Omental fat pad (tissue), 4 donors: ENCODE results near the gene ADGRF1. TPM values are rescaled to one million over a fixed set of nuclear protein-coding genes. Genes with fewer than 3 reads are reported as not detected.

Experiments used
- ATAC-seq: fragments of 150-250 bp; one replicate; pipeline ENCODE4 v1.9.1; 2016; ENCODE audit warnings: mild to moderate bottlenecking, moderate library complexity; ENCODE audit not compliant: low FRiP score
- DNase-seq: peaks from one replicate; pipeline ENCODE4 v3.0.0-alpha.2; 2019; ENCODE audit warnings: low spot score
- total RNA-seq, 4 donors: library from RNA; depleted of rRNA; stranded (reverse); fragments of >200 nt; gene quantifications; one replicate each; pipeline ENCODE4 v1.1.0, GENCODE V29; 2016
- TF ChIP-seq, protein P1 (sequence below), 3 donors: fragments of 450-650 bp; IDR thresholded peaks; one replicate each; pipeline ENCODE4 v1.5.1; 2016 to 2017; ENCODE audit warnings: antibody characterized with exemption in 3 of 3, mild to moderate bottlenecking in 3 of 3, moderate library complexity in 2 of 3

Gene ADGRF1
- total RNA-seq, 4 donors from 2014 or later: not detected

DNA sequence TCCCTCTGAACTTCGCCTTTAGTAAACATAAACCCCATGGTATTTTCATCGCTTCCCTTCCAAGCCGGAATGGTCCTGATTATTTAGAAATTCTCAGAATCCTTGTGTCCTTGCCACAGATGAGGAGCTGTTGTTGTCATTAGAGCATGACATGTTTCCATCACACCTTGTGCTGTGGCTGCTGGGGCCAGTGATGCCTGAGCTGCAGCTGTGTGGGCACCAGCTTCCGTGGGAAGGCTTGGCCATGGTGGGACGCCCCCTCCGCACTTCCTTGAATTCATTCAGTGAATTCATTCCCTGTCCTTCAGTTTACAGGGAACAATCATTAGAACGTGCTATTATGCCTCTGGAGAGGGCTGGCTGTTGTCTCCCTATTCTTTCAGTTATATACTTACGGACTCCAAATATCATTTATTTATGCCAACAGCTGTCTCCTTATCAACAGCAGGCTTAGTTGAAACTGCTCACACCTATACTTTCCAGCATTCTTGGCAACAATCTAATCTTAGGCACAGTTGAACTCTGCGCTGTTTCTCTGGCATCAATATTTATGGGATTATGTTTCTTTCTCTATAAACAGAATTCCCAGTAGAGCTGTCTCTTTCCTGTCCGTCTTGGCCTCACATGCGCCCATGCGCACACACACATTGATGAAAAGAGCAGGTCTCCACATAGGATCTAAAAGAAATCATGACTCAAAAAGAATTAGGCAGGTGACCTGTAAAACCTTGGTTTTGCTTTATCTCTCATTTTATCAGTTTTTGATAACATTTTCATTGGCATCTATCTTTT, 9.0 kb downstream of the ADGRF1 start:
- DNase-seq: no peak
- ATAC-seq: no peak
- TF ChIP-seq, protein P1, sequence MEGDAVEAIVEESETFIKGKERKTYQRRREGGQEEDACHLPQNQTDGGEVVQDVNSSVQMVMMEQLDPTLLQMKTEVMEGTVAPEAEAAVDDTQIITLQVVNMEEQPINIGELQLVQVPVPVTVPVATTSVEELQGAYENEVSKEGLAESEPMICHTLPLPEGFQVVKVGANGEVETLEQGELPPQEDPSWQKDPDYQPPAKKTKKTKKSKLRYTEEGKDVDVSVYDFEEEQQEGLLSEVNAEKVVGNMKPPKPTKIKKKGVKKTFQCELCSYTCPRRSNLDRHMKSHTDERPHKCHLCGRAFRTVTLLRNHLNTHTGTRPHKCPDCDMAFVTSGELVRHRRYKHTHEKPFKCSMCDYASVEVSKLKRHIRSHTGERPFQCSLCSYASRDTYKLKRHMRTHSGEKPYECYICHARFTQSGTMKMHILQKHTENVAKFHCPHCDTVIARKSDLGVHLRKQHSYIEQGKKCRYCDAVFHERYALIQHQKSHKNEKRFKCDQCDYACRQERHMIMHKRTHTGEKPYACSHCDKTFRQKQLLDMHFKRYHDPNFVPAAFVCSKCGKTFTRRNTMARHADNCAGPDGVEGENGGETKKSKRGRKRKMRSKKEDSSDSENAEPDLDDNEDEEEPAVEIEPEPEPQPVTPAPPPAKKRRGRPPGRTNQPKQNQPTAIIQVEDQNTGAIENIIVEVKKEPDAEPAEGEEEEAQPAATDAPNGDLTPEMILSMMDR (IDR thresholded peaks at IDR 0.05): no peak

DNA sequence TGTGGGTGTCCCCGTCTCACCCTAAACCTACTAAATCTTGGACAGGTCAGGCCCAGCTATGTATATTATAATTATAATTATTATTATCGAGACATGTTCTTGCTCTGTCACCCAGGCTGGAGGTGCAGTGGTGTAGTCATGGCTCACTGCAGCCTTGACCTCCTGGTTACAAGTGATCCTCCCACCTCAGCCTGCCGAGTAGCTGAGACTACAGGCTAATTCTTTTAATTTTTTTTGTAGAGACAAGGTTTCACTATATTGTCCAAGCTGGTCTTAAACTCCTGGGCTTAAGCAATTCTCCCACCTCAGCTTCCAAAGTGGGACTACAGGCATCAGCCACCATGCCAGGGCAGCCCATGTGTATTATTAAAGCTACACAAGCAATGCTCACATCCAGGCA, 10.5 kb downstream of the ADGRF1 start:
- no peak for DNase-seq
- no peak for ATAC-seq

DNA sequence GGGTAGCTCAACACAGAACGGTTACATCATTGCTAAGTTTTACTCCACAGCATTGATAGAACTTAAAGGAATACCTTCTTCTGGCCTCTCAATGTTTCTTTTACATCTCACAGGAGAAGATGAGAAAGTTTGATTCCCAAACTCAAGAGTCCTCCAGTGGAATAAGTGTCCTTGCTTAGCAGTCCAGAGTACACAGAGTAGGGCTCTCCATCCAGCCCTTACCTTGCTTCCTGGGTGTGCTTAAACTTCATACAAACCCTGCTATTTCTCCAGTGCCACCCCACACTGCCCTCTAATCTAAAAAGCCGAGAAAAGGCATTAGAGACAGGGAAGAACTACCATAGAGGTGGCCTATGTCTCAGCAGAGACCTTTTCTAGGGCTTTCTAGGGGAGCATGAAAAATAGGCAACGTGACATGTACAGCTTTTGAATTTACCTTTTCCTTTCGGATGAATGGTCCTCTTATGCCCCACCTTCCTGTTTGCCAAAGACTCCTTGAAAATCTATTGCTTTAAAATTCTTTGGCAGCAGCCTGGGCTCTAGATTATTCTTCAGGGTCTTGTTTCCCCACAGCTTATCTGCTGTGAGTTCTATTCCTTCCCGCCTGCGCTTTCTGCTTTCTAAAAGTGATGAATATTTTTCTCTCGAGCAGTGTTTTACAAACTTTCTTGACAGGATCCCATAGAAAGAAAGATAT, 12.1 kb downstream of the ADGRF1 start:
- DNase-seq (no peak), ATAC-seq (no peak)
- TF ChIP-seq, protein P1 (IDR thresholded peaks at IDR 0.05): no peak

More for the DNA sequence above, 10.5 kb downstream of the ADGRF1 start:
- TF ChIP-seq, protein P1 (IDR thresholded peaks at IDR 0.05): no peak

DNA sequence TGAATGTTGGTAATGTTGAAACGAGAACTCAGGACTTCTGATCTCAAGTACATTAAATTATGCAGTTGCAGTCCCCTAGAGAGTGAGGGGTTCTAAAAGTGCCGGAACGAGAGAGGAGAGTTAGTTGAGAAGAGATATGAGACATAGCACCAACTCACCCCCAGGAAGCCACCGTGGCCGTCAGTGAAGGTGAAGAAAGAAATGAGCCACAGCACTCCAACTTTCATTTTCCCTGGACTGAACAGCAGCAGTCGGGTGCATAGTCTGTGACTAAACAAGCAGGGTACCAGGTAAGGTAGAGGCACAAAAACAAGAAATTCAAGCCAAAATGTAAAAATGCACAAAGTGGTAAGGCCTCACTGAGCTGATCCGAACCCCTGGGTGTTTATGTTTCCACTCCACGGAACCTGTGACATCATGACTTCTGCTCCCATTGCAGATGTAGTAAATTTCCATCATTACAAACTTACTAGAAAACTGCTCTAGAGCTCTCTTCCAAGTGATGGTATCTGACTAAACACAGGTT, 13.2 kb downstream of the ADGRF1 start:
- TF ChIP-seq, protein P1 (IDR thresholded peaks at IDR 0.05): no peak
- ATAC-seq (no peak), DNase-seq (no peak)

DNA sequence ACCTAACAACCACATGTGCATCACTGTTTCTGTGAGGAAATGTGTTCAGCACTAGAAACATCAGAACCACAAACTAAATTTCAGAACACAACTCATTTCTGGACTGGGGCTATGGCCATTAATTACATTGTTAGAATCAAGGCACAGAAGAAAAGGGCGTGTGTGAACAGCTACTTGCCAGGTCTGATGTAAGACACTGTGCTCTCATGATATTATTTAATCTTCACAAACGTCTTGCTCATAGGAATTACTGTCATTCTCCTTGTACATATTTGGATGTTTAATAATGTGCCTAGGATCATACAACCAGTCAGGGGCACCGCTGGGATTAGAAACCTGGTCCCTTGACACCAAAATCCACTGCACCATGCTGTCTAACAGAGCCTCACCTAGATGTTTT, 14.8 kb downstream of the ADGRF1 start:
- TF ChIP-seq, protein P1 (IDR thresholded peaks at IDR 0.05): no peak
- DNase-seq (no peak), ATAC-seq (no peak)

DNA sequence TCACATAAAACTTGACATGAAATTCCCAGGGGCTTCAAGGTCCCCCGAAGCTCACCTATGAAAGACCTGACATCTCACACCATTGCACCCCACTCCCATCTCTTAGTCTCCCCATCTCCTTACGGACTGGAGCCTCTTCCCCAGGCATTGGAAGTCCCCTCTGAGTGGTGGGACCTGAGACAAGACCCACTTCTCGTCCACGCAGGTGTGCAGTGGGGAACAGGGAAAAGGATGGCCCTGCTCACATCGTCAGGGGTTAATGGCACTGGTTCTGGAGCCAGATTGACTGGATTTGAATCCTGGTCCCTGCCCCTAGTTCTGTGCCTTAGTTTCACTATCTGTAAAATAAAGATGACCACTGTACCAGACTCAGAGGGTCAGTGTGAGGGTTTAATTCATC, 15.5 kb downstream of the ADGRF1 start:
- DNase-seq (no peak), ATAC-seq (no peak)
- TF ChIP-seq, protein P1 (IDR thresholded peaks at IDR 0.05): no peak
